ENCODE measurements around the gene SYNJ2.

DNA sequence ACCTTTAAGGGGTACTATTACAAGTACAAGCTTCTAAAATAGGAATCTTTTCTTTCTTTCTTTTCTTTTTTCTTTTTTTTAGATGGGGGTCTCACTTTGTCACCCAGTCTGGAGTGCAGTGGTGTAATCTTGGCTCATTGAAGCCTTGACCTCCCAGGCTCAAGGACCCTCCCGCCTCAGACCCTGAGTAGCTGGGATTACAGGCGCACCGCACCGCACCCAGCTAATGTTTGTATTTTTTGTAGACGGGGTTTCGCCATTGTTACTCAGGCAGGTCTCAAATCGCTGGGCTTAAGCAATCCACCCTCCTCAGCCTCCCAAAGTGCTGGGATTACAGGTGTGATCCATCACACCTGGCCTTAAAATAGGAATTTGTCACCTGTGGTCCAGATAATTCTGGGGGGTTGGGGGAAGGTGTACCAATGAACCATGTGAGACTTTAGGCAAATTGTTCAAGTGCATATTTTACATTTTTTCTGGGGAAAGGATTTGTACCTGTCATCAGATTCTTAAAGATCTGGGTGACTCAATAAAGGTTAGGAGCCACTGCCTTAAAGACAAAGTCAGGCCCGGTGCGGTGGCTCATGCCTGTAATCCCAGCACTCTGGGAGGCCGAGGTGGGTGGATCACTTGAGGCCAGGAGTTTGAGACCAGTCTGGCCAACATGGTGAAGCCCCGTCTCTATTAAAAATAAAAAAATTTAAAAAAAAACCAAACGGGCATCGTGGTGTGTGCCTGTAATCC, 19.7 kb upstream of the SYNJ2 start:
- TF ChIP-seq YY1 (IDR thresholded peaks at IDR 0.05; ENCODE audit: insufficient read depth, insufficient read length) (no peak), SUZ12 (IDR thresholded peaks at IDR 0.05; ENCODE audit: extremely low read depth, insufficient read depth, insufficient read length) (no peak)

All from NT2/D1 (cell line).